Mesodermal cell (in vitro differentiated cells): Measurements from ENCODE around the gene MAP1LC3B2.

ENCODE experiments used
- H3K27ac ChIP-seq: 2 replicates; pipeline ENCODE4 v1.7.0; 2013; ENCODE audit warnings: mild to moderate bottlenecking, low read depth, low read length, moderate library complexity; ENCODE audit not compliant: severe bottlenecking
- H3K36me3 ChIP-seq: 2 replicates; pipeline ENCODE4 v1.7.1; 2013; ENCODE audit warnings: mild to moderate bottlenecking, low read length, moderate library complexity; ENCODE audit not compliant: control insufficient read depth, insufficient read depth
- H3K4me1 ChIP-seq: one replicate; pipeline ENCODE4 v1.7.1; 2013; ENCODE audit warnings: mild to moderate bottlenecking, low read length; ENCODE audit not compliant: insufficient read depth, control insufficient read depth, poor library complexity, severe bottlenecking
- H3K4me3 ChIP-seq: 2 replicates; pipeline ENCODE4 v1.7.0; 2013; ENCODE audit warnings: low read length, control low read depth, mild to moderate bottlenecking; ENCODE audit not compliant: insufficient read depth, poor library complexity, severe bottlenecking; ENCODE audit errors: extremely low read depth
- H3K9me3 ChIP-seq: 2 replicates; pipeline ENCODE4 v1.7.1; 2013; ENCODE audit warnings: mild to moderate bottlenecking, low read length, moderate library complexity; ENCODE audit not compliant: control insufficient read depth
- WGBS, 2 experiments: methylation state at CpG; one replicate each; pipeline ENCODE4 v1.1.5; 2013; ENCODE audit warnings: missing lambda C conversion rate in 2 of 2; ENCODE audit not compliant: insufficient coverage in 2 of 2; 5-methylcytosine and 5-hydroxymethylcytosine counted together

The MAP1LC3B2 gene

GRCh38 chr12:116604951-116605641 lies 45.9 kb downstream of the MAP1LC3B2 start:
- no peak overlapping the region for H3K27ac ChIP-seq
- no peaks in the 10 kb centered on the region for H3K36me3 ChIP-seq
- H3K4me3 ChIP-seq = no peak overlapping the region
- peaks cover 8% of the 10 kb centered on the region for H3K4me1 ChIP-seq
- no peaks in the 10 kb centered on the region for H3K9me3 ChIP-seq
- WGBS, 2 experiments = 91 to 96% methylated on average over 16 to 18 of the region's 22 CpGs

GRCh38 chr12:116606397-116606796 lies 47.2 kb downstream of the MAP1LC3B2 start:
- 86 to 95% methylated on average over 4 of the region's 4 CpGs for WGBS, 2 experiments
- Histone ChIP-seq H3K4me3 (no peak overlapping the region), H3K36me3 (no peaks in the 10 kb centered on the region), H3K27ac (no peak overlapping the region), H3K4me1 (peaks cover 8% of the 10 kb centered on the region), H3K9me3 (no peaks in the 10 kb centered on the region)

GRCh38 chr12:116607039-116607438 lies 47.9 kb downstream of the MAP1LC3B2 start:
- 95 to 100% methylated on average over 4 to 5 of the region's 6 CpGs for WGBS, 2 experiments
- H3K4me3 ChIP-seq = no peak overlapping the region

GRCh38 chr12:116609319-116610114 lies 50.3 kb downstream of the MAP1LC3B2 start:
- no peaks in the 10 kb centered on the region for H3K9me3 ChIP-seq
- WGBS, 2 experiments = 68 to 87% methylated on average over 5 to 6 of the region's 8 CpGs
- H3K27ac ChIP-seq = no peak overlapping the region
- no peaks in the 10 kb centered on the region for H3K4me1 ChIP-seq
- H3K36me3 ChIP-seq = no peaks in the 10 kb centered on the region
- H3K4me3 ChIP-seq = no peak overlapping the region

More at GRCh38 chr12:116607039-116607438, 47.9 kb downstream of the MAP1LC3B2 start:
- no peaks in the 10 kb centered on the region for H3K9me3 ChIP-seq
- no peaks in the 10 kb centered on the region for H3K36me3 ChIP-seq
- no peak overlapping the region for H3K27ac ChIP-seq
- H3K4me1 ChIP-seq = peaks cover 4% of the 10 kb centered on the region

- WGBS, 2 experiments = 74 to 93% methylated on average over 5 to 9 of the region's 11 CpGs
- Histone ChIP-seq H3K27ac (no peak overlapping the region), H3K4me1 (no peaks in the 10 kb centered on the region), H3K4me3 (no peak overlapping the region), H3K36me3 (no peaks in the 10 kb centered on the region), H3K9me3 (no peaks in the 10 kb centered on the region)
Observed at GRCh38 chr12:116610971-116611541, 51.9 kb downstream of the MAP1LC3B2 start.

GRCh38 chr12:116612436-116612835 lies 53.3 kb downstream of the MAP1LC3B2 start:
- no peak overlapping the region for H3K4me3 ChIP-seq
- H3K36me3 ChIP-seq = no peaks in the 10 kb centered on the region
- WGBS, 2 experiments = 73 to 74% methylated on average over 5 to 6 of the region's 6 CpGs
- no peak overlapping the region for H3K27ac ChIP-seq
- H3K4me1 ChIP-seq = no peaks in the 10 kb centered on the region
- H3K9me3 ChIP-seq = no peaks in the 10 kb centered on the region

- peaks cover 2% of the 10 kb centered on the region for H3K9me3 ChIP-seq
- H3K4me1 ChIP-seq = no peaks in the 10 kb centered on the region
- H3K4me3 ChIP-seq = no peak overlapping the region
- H3K36me3 ChIP-seq = no peaks in the 10 kb centered on the region
- WGBS, 2 experiments = 82 to 85% methylated on average over 8 of the region's 8 CpGs
- no peak overlapping the region for H3K27ac ChIP-seq
Observed at GRCh38 chr12:116613256-116613655, 54.1 kb downstream of the MAP1LC3B2 start.

- Histone ChIP-seq H3K27ac (no peak overlapping the region), H3K4me3 (no peak overlapping the region), H3K36me3 (no peaks in the 10 kb centered on the region), H3K4me1 (no peaks in the 10 kb centered on the region), H3K9me3 (peaks cover 7% of the 10 kb centered on the region)
- WGBS, 2 experiments = 95 to 97% methylated on average over 8 to 9 of the region's 11 CpGs
Observed at GRCh38 chr12:116614194-116614915, 55.2 kb downstream of the MAP1LC3B2 start.

- peaks cover 3% of the 10 kb centered on the region for H3K4me1 ChIP-seq
- no peak overlapping the region for H3K27ac ChIP-seq
- H3K9me3 ChIP-seq = peaks cover 7% of the 10 kb centered on the region
- 78 to 91% methylated on average over 3 to 7 of the region's 13 CpGs for WGBS, 2 experiments
- H3K4me3 ChIP-seq = no peak overlapping the region
- no peaks in the 10 kb centered on the region for H3K36me3 ChIP-seq
Observed at GRCh38 chr12:116615141-116615861, 56.1 kb downstream of the MAP1LC3B2 start.
